HG02981 (cell line): ENCODE data around the gene FKBP15.
"Not testable (repeated sequence)": the region's sequence is repeated elsewhere in the genome, so short reads cannot be mapped to it uniquely, and the experiment has no call there.

Source experiments
- ATAC-seq: cut with Tn5 transposase; IDR thresholded peaks from one replicate; pipeline ENCODE4 v1.9.1; 2021; ENCODE audit warnings: mild to moderate bottlenecking, moderate library complexity; ENCODE audit not compliant: unreplicated experiment

FKBP15 gene

GRCh38 chr9:113237026-113237425, 15.9 kb upstream of the FKBP15 start:
- ATAC-seq, result no peak

DNA sequence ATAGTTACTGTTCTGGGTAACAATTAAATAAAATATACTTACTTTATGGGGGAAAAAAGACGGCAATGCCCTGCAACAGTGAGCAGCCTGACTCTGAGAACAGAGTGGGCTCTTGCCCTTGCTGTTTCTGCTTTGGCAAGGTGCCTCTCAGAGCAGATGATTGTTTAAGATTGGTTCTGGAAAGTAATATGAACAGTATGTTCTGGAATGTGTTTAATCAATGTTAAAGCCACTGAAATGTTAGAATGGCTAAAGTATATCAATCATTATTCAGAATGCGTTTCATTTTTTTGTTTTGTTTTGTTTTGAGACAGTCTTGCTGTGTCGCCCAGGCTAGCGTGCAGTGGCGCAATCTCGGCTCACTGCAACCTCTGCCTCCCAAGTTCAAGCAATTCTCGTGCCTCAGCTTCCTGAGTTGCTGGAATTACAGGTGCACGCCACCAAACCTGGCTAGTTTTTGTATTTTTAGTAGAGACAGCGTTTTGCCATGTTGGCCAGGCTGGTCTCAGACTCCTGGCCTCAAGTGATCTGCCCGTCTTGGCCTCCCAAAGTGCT, 14.7 kb upstream of the FKBP15 start:
- not testable (repeated sequence) for ATAC-seq

DNA sequence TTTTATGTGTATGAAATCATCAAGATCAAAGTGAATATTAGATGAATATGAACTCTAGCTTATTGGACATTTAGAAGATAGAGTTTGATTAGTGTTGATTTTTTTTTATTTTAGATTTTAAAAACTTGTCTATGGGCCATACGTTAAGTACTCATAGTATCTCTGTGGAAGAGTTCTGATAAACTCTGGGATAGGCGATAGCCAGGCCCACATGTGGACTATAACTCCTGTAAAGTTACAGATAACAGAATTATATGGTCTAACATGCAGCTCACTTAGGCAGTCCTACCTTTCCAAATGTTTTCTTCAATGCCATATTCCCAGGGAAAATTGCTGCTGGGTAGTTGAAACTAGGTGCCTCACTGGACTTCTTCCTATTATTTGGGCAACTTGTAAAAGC, 10.6 kb upstream of the FKBP15 start:
- ATAC-seq, result no peak

DNA sequence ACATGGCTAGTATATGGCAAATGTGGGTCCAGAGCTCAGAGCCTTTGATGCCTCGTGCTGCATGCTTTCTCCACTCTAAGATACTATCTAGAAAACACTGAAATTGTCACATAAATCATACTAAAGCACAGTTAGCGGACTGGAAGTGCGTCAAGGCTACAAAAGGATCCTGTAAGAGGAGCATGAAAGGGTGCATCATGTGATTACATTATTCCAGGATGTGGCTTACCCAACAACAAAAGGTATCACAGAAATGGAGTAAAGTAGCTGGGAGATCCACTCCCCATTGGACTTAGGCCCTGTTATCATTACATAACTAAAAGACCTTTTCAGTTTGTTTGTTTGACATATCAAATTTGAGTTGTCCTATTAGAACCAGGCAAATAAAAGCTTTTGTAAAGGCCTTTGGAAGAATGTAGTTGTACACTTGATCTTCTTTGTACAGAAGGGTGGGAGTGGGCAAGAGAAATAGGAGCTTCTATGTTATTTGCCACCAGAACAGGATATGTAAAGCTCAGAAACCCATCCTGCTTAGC, 7.1 kb upstream of the FKBP15 start:
- ATAC-seq, result no peak

DNA sequence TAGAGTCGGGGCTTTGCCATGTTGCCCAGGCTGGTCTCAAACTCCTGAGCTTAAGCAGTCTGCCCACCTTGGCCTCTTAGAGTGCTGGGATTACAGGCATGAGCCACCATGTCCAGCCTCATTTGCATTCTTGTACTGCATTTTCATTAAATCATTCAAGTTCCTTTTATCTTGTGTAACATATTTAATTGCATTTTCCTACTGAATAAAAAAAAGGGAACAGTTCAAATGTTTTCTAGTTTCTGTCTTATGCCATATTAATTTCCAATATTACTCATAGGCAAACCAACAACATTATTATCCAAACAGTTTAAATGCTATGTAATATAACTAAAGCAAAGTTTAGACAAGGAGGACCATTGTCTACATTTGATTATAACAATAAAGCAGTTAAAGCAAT, 6.4 kb upstream of the FKBP15 start:
- ATAC-seq, result no peak

DNA sequence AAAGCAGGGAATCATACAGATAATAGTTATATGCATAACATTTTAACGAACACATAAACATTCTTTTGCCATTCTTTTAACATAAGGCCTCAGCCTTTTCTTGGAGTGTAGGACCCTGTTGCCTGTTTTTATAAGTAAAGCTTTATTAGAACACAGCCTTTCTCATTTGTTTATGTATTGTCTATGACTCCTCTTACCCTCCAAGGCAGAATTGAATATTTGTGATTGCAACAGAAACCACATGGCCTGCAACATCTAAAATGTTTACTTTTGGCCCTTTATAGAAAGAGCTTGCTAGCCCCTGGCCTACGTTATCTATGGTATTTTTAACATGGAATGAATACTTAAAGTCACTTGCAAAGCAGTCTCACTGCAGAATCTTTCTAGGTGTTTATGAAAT, 2.9 kb upstream of the FKBP15 start:
- ATAC-seq, result no peak

DNA sequence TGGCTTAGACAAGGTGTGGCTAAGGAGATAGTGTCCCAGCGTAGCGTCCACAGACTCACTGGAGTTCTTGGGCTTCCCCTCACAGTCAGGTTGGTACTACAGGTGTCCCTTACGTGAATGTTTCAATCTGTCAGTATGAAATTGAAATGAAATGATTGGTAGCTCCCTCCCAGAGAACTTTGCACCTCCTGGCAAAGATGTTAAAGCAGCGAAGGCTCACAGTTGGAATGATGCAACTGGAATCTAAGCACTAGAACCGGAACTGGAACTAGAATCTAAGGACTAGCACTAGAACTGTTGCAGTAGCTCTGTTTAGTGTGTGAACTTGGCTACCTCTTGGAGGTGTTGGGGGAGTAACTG, 1.4 kb upstream of the FKBP15 start:
- no peak for ATAC-seq

- ATAC-seq, result no peak
Observed at GRCh38 chr9:113221800-113222481, 864 bp upstream of the FKBP15 start.

DNA sequence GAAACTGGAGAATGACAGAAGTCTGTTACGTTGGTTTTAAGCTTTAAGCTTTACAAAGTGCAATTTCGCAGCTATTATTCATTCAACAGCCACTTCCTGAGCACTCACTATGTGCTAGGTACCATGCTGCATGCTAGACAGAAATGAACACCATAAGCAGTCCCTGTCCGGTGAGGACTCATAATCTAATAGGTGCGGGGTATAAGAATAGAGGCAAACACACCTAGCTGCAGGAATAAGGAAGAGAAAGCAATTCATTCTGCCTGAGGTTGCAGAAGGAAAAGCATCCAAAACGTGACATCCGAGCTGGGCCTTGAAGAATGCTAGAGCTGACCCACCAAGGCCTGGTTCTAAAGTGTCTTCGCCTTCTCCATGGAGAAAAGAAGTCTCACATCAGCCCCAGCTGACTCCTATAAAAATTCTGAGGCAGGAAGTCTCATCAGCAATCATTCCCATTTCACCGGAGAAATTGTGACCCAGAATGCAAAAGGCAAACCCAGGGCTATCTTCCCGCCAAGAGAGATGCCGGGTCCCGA, 542 bp downstream of the FKBP15 start:
- no peak for ATAC-seq

GRCh38 chr9:113219969-113220368, 1.1 kb downstream of the FKBP15 start:
- ATAC-seq, result peak; percentile 57

DNA sequence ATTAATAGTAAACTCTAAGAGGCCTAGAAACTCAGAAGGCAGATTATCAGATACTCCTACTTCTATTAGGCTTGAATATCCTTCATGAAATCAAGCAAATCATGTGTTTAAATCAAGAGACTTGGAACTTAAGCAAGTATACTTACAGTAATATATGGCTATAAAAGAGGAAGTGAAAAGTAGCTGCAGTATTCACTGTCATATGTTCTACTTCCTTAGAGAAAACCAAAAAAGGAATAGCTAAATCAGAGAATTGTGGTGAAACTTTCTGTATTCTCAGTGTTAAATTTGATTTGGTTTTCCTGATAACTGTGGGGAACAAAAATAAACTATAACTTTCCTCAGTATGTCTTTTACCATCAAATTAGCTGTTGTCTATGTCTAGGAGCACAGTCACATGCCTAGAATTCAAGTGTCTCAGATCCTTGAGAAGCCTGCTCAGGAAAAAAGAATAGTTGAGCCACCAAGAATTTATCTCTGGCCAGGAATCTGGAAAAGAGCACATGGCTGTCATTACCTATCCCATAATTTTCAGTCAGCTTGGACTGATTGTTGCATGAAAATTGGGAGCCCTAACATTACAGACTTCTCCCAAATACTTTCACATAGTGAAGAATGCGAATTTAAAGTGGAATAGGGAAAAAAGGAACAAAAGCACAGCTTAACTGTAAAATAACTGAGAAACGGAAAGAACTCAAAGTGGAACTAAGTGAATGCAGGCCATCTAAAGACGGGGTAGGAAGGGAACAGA, 1.7 kb downstream of the FKBP15 start:
- peak; percentile 42 for ATAC-seq

- ATAC-seq, result no peak
Observed at GRCh38 chr9:113216406-113216805, 4.7 kb downstream of the FKBP15 start.

- ATAC-seq, result no peak
Observed at GRCh38 chr9:113215132-113215531, 5.9 kb downstream of the FKBP15 start.

GRCh38 chr9:113210815-113211214, 10.3 kb downstream of the FKBP15 start:
- no peak for ATAC-seq

DNA sequence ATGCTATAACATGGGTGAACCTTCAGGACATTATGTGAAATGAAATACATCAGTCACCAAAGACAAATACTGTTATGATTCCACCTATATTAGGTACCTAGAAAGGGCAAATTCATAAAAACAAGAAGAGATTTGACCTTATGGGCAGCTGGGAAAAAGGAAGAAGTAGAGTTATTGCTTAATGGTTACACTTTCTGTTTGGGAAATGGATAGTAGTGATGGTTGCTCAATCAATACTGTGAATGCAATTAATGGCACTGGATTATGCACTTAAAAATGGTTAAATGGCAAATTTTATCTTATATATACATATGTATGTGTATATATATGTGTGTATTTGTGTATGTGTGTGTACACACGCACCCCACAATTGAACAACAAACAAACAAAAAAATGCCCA, 15.2 kb downstream of the FKBP15 start:
- no peak for ATAC-seq

GRCh38 chr9:113205432-113205831, 15.6 kb downstream of the FKBP15 start:
- ATAC-seq, result no peak

DNA sequence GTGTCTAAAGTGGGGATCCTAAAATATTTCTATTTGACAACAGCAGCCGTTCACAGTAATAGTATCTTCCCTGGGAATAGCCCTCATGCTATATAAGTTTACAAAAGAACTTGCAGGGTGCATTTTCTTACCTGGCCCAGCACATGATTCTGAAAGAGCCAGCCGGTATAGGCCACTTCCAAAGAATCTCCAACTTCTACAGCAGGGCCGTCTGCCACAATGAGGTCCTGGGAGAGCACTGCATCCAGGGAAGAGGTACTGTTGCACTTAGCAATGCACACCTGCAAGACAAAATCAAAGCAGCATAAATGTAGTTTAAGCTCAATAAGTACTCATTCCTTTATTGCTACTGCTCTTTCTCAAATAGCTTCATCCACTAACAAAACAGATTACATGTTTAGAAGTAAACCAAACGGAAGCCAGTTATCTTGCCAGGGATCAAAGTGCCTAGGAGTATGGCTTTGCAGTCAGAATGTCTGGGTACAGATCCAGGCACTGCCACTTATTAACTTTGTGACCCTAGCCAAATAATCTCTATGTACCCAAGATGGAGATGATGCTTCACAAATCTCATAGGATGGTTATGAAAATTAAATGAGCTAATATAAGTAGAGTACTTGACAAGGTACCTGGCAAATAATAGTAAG, 21.3 kb downstream of the FKBP15 start:
- ATAC-seq, result no peak

DNA sequence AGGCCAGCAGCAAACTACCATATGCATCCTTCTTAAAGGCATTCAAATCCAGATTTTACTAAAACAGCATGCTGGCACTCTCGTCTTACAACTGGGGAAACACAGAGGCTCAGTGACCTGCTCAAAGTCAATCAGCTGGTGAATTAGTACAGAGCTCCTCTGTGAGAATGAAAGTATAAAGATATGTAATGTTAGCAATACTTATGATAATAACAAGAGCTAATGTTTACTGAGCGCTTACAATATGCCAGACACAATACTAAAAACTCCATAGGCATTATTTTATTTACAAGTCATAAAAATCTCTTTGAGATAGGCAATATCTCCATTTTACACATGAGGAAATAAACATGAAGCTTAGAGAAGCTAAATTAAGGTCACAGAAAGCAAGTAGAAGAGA, 28.6 kb downstream of the FKBP15 start:
- ATAC-seq, result no peak

DNA sequence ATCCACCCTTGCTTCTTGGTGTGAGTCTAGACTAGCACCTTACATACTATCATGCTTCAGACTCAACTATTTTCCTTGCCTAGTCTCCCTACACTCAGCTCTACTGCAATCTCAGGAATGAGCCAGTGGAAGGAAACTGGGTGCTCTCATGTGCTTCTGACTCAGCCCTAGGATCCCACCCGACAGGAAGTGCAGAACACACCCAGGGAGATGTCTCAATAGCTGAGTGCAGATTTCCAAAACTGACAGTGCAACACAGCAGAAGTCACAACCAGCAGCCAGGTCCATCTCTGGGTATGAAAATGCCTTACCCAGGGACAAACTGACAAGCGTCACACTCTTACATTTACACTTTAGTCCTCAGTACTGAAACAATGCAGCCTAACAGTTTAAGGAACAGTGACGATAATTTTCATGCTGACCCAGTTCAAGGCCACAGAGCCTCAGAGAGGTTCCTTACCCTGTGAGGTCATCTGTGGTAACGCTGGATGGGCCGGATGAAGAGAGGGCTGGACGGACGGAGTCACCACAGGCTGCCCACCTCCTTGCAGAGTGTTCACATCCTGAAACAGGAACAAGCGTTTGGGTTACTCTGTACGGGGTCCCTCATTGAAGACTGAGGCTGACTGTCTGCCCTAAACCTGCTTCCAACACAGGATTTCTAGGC, 33.0 kb downstream of the FKBP15 start:
- no peak for ATAC-seq

- ATAC-seq, result no peak
Observed at GRCh38 chr9:113186137-113186755, 34.8 kb downstream of the FKBP15 start.
